Endodermal cell (in vitro differentiated cells): Measurements from ENCODE around the gene BNIP2. TPM values are rescaled to one million over a fixed set of nuclear protein-coding genes. Genes with fewer than 3 reads are reported as not detected.

ENCODE experiments used
- DNase-seq: peaks from one replicate; pipeline ENCODE4 v3.0.0-alpha.2; 2017
- H3K27ac ChIP-seq: 2 replicates; pipeline ENCODE4 v1.5.1; 2013; ENCODE audit warnings: mild to moderate bottlenecking, low read depth, low read length, moderate library complexity
- H3K27me3 ChIP-seq: 2 replicates; pipeline ENCODE4 v1.6.1; 2013; ENCODE audit warnings: mild to moderate bottlenecking, low read length, moderate library complexity; ENCODE audit not compliant: insufficient read depth, control insufficient read depth, poor library complexity, severe bottlenecking
- H3K36me3 ChIP-seq: 2 replicates; pipeline ENCODE4 v1.7.0; 2013; ENCODE audit warnings: mild to moderate bottlenecking, low read length, moderate library complexity; ENCODE audit not compliant: control insufficient read depth, insufficient read depth
- H3K4me1 ChIP-seq: one replicate; pipeline ENCODE4 v1.7.0; 2013; ENCODE audit warnings: low read length; ENCODE audit not compliant: control insufficient read depth, insufficient read depth
- H3K4me3 ChIP-seq: 2 replicates; pipeline ENCODE4 v1.5.1; 2013; ENCODE audit warnings: mild to moderate bottlenecking, low read length, moderate library complexity
- H3K9ac ChIP-seq: 2 replicates; pipeline ENCODE4 v1.6.1; 2013; ENCODE audit warnings: mild to moderate bottlenecking, low read length, moderate library complexity; ENCODE audit not compliant: poor library complexity, severe bottlenecking; ENCODE audit errors: extremely low read depth
- H3K9me3 ChIP-seq: 2 replicates; pipeline ENCODE4 v1.6.1; 2013; ENCODE audit warnings: mild to moderate bottlenecking, low read length, moderate library complexity; ENCODE audit not compliant: control insufficient read depth
- H3K27ac Mint-ChIP-seq: 2 replicates; pipeline ENCODE4 v1.8.0; 2020; ENCODE audit warnings: mixed read lengths
- H3K27me3 Mint-ChIP-seq: 2 replicates; pipeline ENCODE4 v1.8.0; 2021; ENCODE audit warnings: mild to moderate bottlenecking, mixed read lengths; ENCODE audit not compliant: insufficient read depth
- H3K36me3 Mint-ChIP-seq: 2 replicates; pipeline ENCODE4 v1.8.0; 2020; ENCODE audit warnings: low read depth, mixed read lengths
- H3K4me1 Mint-ChIP-seq: 2 replicates; pipeline ENCODE4 v1.8.0; 2020; ENCODE audit warnings: mixed read lengths
- H3K4me3 Mint-ChIP-seq: 2 replicates; pipeline ENCODE4 v1.8.0; 2020; ENCODE audit warnings: mild to moderate bottlenecking, moderate library complexity, mixed read lengths
- H3K9me3 Mint-ChIP-seq: 2 replicates; pipeline ENCODE4 v1.8.0; 2020; ENCODE audit warnings: mild to moderate bottlenecking, mixed read lengths
- WGBS, 2 experiments: methylation state at CpG; one replicate each; pipeline versions ENCODE4 v1.1.5 to v1.1.7; 2013; ENCODE audit warnings: missing lambda C conversion rate in 2 of 2, mixed read lengths in 1 of 2; ENCODE audit not compliant: insufficient coverage in 1 of 2, insufficient read length in 1 of 2; 5-methylcytosine and 5-hydroxymethylcytosine counted together
- total RNA-seq, 2 donors: library from RNA; stranded (reverse); fragmentation: NEBNext Ultra II Directional in 1 of 2; extraction: Animal tissue kit (Norgen Biotek cat#: 25700) in 1 of 2; gene quantifications; 2 replicates in 1 of 2; 3 replicates in 1 of 2; pipeline ENCODE4 v1.2.1, GENCODE V29; 2021
- TF ChIP-seq, protein P1 (sequence below): fragments of 200-600 bp; sonication (generic); conservative IDR thresholded peaks from 2 replicates; pipeline ENCODE4 v1.5.0; 2021; ENCODE audit warnings: antibody characterized with exemption, mild to moderate bottlenecking

The BNIP2 gene
- total RNA-seq, 2 donors from 2014 or later: 52.3 to 52.6 TPM

DNA sequence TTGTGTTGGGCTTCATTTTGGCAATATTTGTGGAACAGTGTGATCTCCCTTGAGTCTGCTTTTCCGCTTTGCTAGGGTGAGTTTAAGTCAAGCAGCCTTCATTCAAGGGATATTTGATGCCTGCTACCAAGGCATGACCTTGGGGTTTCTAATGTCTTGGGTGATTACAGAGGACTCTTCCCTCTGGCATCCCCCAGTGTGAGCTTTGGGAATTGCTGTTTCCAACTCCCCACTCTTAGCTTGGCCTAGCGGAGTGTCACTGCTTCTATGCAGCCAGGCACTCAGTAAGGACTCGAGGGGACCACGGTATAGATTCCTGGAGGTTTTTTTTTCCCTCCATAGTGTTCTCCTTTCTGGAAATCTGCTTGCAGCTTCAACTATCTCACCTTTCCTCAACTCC is 56.4 kb downstream of the BNIP2 start:
- H3K4me3 Mint-ChIP-seq: no peak overlapping the region
- H3K4me1 Mint-ChIP-seq: peaks cover 15% of the 10 kb centered on the region

DNA sequence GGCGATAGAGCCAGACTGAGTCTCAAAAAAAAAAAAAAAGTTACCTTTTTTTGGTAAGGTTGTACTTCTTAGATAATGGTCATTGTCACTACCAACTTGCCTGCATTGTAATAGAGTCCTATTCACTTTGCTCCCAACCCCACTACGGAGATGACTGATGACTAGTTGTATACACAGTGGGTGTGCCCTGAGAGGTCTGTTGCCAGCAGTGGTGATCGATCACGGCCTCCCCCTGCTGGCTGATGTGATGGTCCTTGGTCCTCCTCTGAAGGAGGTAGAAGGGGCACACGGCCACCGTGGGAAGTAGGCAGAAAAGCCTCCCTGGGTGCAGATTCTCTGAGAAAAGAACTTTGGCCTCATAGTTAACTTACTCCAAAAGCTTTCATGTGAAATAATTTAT is 66.8 kb downstream of the BNIP2 start:
- Histone ChIP-seq H3K4me1 (no peaks in the 10 kb centered on the region), H3K4me3 (no peak overlapping the region), H3K27ac (no peak overlapping the region), H3K9ac (no peak overlapping the region), H3K36me3 (no peaks in the 10 kb centered on the region), H3K9me3 (no peaks in the 10 kb centered on the region), H3K27me3 (no peaks in the 10 kb centered on the region)
- WGBS, 2 experiments: 25 to 49% methylated on average over 3 to 6 of the region's 6 CpGs
- H3K9me3 Mint-ChIP-seq: no peaks in the 10 kb centered on the region
- no peak overlapping the region for H3K27ac Mint-ChIP-seq
- H3K4me1 Mint-ChIP-seq: no peaks in the 10 kb centered on the region
- H3K27me3 Mint-ChIP-seq: peaks cover 16% of the 10 kb centered on the region
- TF ChIP-seq, protein P1, sequence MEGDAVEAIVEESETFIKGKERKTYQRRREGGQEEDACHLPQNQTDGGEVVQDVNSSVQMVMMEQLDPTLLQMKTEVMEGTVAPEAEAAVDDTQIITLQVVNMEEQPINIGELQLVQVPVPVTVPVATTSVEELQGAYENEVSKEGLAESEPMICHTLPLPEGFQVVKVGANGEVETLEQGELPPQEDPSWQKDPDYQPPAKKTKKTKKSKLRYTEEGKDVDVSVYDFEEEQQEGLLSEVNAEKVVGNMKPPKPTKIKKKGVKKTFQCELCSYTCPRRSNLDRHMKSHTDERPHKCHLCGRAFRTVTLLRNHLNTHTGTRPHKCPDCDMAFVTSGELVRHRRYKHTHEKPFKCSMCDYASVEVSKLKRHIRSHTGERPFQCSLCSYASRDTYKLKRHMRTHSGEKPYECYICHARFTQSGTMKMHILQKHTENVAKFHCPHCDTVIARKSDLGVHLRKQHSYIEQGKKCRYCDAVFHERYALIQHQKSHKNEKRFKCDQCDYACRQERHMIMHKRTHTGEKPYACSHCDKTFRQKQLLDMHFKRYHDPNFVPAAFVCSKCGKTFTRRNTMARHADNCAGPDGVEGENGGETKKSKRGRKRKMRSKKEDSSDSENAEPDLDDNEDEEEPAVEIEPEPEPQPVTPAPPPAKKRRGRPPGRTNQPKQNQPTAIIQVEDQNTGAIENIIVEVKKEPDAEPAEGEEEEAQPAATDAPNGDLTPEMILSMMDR: peak; percentile 84
- H3K36me3 Mint-ChIP-seq: no peaks in the 10 kb centered on the region
- no peak overlapping the region for H3K4me3 Mint-ChIP-seq
- peak; percentile 88 for DNase-seq

More for the DNA sequence above, 56.4 kb downstream of the BNIP2 start:
- H3K9ac ChIP-seq: no peak overlapping the region
- no peak overlapping the region for H3K27ac ChIP-seq
- Mint-ChIP-seq H3K27ac (no peak overlapping the region), H3K9me3 (no peaks in the 10 kb centered on the region), H3K27me3 (no peaks in the 10 kb centered on the region), H3K36me3 (peaks cover 8% of the 10 kb centered on the region)
- H3K9me3 ChIP-seq: no peaks in the 10 kb centered on the region
- peaks cover 3% of the 10 kb centered on the region for H3K4me1 ChIP-seq
- 23 to 48% methylated on average over 3 to 4 of the region's 4 CpGs for WGBS, 2 experiments
- TF ChIP-seq, protein P1: peak; percentile 80
- H3K4me3 ChIP-seq: no peak overlapping the region
- DNase-seq: peak; percentile 86
- H3K36me3 ChIP-seq: peaks cover 11% of the 10 kb centered on the region
- H3K27me3 ChIP-seq: no peaks in the 10 kb centered on the region

DNA sequence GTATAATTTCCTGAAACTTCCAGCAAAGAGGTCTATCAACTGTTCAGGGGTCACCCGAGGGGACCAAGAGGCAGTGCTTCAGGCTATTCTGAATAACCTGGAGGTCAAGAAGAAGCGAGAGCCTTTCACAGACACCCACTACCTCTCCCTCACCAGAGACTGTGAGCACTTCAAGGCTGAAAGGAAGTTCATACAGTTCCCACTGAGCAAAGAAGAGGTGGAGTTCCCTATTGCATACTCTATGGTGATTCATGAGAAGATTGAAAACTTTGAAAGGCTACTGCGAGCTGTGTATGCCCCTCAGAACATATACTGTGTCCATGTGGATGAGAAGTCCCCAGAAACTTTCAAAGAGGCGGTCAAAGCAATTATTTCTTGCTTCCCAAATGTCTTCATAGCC is 70.7 kb downstream of the BNIP2 start:
- no peak overlapping the region for H3K9ac ChIP-seq
- H3K27ac Mint-ChIP-seq: no peak overlapping the region
- H3K27me3 Mint-ChIP-seq: peaks cover 18% of the 10 kb centered on the region
- no peak overlapping the region for H3K4me3 ChIP-seq
- no peak overlapping the region for H3K27ac ChIP-seq
- DNase-seq: no peak
- no peaks in the 10 kb centered on the region for H3K36me3 Mint-ChIP-seq
- H3K4me1 ChIP-seq: no peaks in the 10 kb centered on the region
- no peaks in the 10 kb centered on the region for H3K9me3 ChIP-seq
- H3K36me3 ChIP-seq: no peaks in the 10 kb centered on the region
- H3K9me3 Mint-ChIP-seq: no peaks in the 10 kb centered on the region
- TF ChIP-seq, protein P1: no peak
- H3K4me3 Mint-ChIP-seq: no peak overlapping the region
- H3K27me3 ChIP-seq: no peaks in the 10 kb centered on the region
- H3K4me1 Mint-ChIP-seq: peaks cover 2% of the 10 kb centered on the region
- 88 to 94% methylated on average over 2 to 4 of the region's 4 CpGs for WGBS, 2 experiments
